SK-N-SH (cell line): Measurements from ENCODE around the gene COL23A1.

Experiments used
- CHD2 ChIP-seq: fragments of 150-350 bp; IDR thresholded peaks from 2 replicates; pipeline ENCODE4 v1.6.1; 2018; ENCODE audit warnings: low read length; ENCODE audit not compliant: partially characterized antibody
- CTCF ChIP-seq: fragments of 200-600 bp; sonication (generic); IDR thresholded peaks from 2 replicates; pipeline ENCODE4 v1.6.1; 2017; ENCODE audit warnings: antibody characterized with exemption, mild to moderate bottlenecking, moderate library complexity
- ELF1 ChIP-seq: IDR thresholded peaks from 2 replicates; pipeline ENCODE4 v1.4.0; 2012
- EZH2phosphoT487 ChIP-seq: fragments of 200-600 bp; sonication (generic); IDR thresholded peaks from 2 replicates; pipeline ENCODE4 v1.6.1; 2017; ENCODE audit warnings: low read depth, mixed run types, mild to moderate bottlenecking, antibody characterized with exemption, moderate library complexity, borderline replicate concordance
- FOXM1 ChIP-seq: IDR thresholded peaks from 2 replicates; pipeline ENCODE4 v1.4.0; 2012; ENCODE audit warnings: low read depth, mild to moderate bottlenecking
- GATA2 ChIP-seq: sonication (generic); formaldehyde crosslinking; IDR thresholded peaks from 2 replicates; pipeline ENCODE4 v1.5.0; 2020; ENCODE audit warnings: mild to moderate bottlenecking, missing genetic modification reagents
- MXI1 ChIP-seq: IDR thresholded peaks from 2 replicates; pipeline ENCODE4 v1.6.1; 2012; ENCODE audit warnings: mild to moderate bottlenecking, low read depth, low read length, improper control_type of control experiment
- NFIC ChIP-seq: IDR thresholded peaks from 2 replicates; pipeline ENCODE4 v1.4.0; 2012; ENCODE audit warnings: borderline replicate concordance
- PBX3 ChIP-seq: IDR thresholded peaks from 2 replicates; pipeline ENCODE4; 2012
- POLR2AphosphoS5 ChIP-seq: IDR thresholded peaks from 2 replicates; pipeline ENCODE4 v1.6.1; 2012; ENCODE audit warnings: low read depth, low read length
- TCF12 ChIP-seq: IDR thresholded peaks from 2 replicates; pipeline ENCODE4 v1.4.0; 2012
- TF ChIP-seq, protein P1 (sequence below): IDR thresholded peaks from 2 replicates; pipeline ENCODE4 v1.6.1; 2012; ENCODE audit warnings: mild to moderate bottlenecking, low read depth, low read length, moderate library complexity
- TF ChIP-seq, protein P2 (sequence below): IDR thresholded peaks from 2 replicates; pipeline ENCODE4 v1.4.0; 2012; ENCODE audit warnings: low read depth, borderline replicate concordance

DNA sequence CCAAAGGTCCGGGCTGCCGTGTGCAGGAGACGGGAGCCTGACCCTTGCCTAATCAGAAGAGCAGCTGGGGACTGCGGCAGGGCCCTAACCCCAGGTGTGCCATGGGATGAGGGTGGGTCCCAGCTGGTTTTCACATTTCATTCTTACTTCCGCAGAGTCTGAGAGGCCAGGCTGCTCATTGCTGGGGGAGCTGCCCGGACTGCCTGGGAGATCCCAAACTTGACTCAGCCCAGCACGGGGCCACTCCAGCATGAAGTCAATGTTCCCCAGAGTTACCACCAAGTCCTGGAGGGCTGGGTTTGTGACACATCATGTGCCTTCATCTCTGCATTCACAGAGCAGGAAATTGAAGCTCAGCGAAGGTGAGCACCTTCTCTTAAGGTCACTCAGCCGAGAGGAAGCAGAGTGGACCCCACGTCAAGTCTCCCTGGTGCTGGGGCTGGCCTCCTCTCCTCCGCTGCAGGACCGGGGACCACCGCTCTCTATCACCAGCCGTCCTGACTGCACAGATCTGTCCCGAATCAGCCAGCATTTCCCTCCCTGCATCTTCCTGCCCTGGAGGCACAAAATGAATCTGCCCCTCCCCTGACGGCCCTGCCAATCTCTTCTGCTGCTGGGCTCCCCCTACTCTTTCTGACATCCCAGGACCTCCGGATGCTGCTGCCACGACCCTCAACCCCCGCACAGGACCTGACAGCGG lies 303.0 kb downstream of the COL23A1 start:
- TF ChIP-seq CHD2: no peak
- no peak for TF ChIP-seq PBX3
- TF ChIP-seq CTCF: no peak
- TF ChIP-seq POLR2AphosphoS5: no peak
- TF ChIP-seq, protein P1, sequence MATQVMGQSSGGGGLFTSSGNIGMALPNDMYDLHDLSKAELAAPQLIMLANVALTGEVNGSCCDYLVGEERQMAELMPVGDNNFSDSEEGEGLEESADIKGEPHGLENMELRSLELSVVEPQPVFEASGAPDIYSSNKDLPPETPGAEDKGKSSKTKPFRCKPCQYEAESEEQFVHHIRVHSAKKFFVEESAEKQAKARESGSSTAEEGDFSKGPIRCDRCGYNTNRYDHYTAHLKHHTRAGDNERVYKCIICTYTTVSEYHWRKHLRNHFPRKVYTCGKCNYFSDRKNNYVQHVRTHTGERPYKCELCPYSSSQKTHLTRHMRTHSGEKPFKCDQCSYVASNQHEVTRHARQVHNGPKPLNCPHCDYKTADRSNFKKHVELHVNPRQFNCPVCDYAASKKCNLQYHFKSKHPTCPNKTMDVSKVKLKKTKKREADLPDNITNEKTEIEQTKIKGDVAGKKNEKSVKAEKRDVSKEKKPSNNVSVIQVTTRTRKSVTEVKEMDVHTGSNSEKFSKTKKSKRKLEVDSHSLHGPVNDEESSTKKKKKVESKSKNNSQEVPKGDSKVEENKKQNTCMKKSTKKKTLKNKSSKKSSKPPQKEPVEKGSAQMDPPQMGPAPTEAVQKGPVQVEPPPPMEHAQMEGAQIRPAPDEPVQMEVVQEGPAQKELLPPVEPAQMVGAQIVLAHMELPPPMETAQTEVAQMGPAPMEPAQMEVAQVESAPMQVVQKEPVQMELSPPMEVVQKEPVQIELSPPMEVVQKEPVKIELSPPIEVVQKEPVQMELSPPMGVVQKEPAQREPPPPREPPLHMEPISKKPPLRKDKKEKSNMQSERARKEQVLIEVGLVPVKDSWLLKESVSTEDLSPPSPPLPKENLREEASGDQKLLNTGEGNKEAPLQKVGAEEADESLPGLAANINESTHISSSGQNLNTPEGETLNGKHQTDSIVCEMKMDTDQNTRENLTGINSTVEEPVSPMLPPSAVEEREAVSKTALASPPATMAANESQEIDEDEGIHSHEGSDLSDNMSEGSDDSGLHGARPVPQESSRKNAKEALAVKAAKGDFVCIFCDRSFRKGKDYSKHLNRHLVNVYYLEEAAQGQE: no peak
- no peak for TF ChIP-seq NFIC
- TF ChIP-seq EZH2phosphoT487: no peak
- no peak for TF ChIP-seq TCF12
- TF ChIP-seq ELF1: no peak
- TF ChIP-seq, protein P2, sequence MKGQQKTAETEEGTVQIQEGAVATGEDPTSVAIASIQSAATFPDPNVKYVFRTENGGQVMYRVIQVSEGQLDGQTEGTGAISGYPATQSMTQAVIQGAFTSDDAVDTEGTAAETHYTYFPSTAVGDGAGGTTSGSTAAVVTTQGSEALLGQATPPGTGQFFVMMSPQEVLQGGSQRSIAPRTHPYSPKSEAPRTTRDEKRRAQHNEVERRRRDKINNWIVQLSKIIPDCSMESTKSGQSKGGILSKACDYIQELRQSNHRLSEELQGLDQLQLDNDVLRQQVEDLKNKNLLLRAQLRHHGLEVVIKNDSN: no peak
- no peak for TF ChIP-seq GATA2 (CRISPR knock-in tag)
- TF ChIP-seq FOXM1: no peak
- no peak for TF ChIP-seq MXI1
